HG03520 (cell line): ENCODE results near the gene PRPF19.

Experiments
- ATAC-seq: cut with Tn5 transposase; IDR thresholded peaks from one replicate; pipeline ENCODE4 v1.9.1; 2021; ENCODE audit warnings: mild to moderate bottlenecking, moderate library complexity; ENCODE audit not compliant: unreplicated experiment

PRPF19 gene

GRCh38 chr11:60847281-60847680 is 59.1 kb downstream of the PRPF19 start:
- no peak for ATAC-seq

- ATAC-seq: no peak
These were observed 61.0 kb downstream of the PRPF19 start for GRCh38 chr11:60845338-60845737.

- ATAC-seq: no peak
These were observed 61.5 kb downstream of the PRPF19 start for GRCh38 chr11:60844870-60845221.

- no peak for ATAC-seq
These were observed 62.1 kb downstream of the PRPF19 start for GRCh38 chr11:60844045-60844869.

GRCh38 chr11:60842668-60843600 is 63.5 kb downstream of the PRPF19 start:
- ATAC-seq: no peak

GRCh38 chr11:60841797-60842667 is 64.4 kb downstream of the PRPF19 start, which contains the start of gene CCDC86:
TSS of gene CCDC86 (plus strand) at chr11:60842113. CDS start at chr11:60842125, 12 bp downstream.
- ATAC-seq: peak; percentile 82
